ENCODE measurements around the gene ARMCX4.
"Not testable (repeated sequence)": the region's sequence is repeated elsewhere in the genome, so short reads cannot be mapped to it uniquely, and the experiment has no call there.

The ARMCX4 gene

DNA sequence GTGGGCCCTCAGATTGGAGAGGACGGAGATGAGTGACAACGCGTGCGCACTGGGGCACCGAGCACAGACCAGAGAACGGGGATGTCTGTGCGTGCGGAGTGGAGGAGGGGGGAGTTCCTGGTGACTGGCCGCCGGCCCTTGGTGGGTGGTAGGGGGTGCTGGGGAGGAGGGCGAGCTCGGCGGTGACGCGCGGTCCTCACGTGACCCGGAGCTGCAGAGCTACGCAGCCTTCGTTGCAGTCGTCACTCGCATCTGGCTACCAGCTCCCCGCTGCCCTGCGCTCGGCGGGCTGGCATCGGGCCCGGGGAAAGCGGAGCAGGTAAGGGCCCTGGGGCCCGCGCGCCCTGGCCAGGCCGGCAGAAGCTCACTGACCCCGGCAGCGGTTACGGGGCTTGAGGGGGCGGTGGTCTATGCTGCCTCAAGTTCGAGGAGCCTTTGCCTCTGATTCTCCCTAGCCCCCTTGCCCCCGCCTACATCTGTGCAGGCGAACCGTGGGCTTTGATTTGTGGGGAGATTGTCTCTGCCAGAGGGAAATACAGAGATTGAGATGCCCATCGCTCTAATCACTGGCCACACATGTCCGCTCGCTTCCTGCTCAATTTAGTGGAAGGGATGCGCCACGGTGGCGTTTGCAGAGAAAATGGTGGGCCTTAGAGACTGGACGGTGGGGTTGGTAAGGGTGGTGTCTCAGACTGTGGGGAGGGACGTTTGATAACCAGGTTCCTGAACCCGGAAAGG, at the start of gene ARMCX4:
Gene ARMCX4, plus strand, starts transcription at position 245 of the 738 bp plus-strand sequence. CDS start 3,134 bp downstream, outside the sequence.
- peak; percentile 23 for DNase-seq

DNA sequence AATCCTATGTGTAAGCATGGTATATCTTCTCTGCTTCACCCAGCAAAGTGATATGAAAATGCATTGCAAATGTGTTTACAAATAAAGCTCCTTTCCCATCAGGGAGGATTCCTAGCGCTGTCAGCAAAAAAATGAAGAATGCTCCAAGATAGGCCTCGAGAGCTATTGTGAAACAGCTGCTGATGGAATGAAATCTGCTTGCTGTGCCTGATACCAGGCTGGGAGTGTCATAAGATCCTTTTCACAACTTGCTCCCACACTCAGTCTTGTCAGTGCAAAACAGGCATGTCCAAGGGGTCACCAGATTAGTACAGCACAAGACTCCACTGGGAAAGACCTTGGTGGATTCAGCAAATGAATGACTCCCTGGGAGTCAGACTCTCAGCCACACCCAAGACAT, 43.2 kb upstream of the ARMCX4 start:
- DNase-seq, result no peak

DNA sequence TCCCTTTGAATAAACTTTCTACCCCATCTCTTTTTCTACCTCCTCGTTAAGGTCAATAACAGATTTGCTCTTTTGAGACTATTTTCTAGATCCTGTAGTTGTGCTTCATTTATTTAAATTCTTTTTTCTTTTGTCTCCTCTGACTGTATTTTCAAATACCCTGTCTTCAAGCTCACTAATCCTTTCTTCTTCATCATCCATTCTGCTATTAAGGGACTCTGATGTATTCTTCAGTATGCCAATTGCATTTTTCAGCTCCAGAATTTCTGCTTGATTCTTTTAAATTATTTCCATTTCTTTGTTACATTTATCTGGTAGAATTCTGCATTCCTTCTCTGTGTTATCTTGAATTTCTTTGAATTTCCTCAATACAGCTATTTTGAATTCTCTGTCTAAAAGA, 36.0 kb upstream of the ARMCX4 start:
- DNase-seq, result no peak

DNA sequence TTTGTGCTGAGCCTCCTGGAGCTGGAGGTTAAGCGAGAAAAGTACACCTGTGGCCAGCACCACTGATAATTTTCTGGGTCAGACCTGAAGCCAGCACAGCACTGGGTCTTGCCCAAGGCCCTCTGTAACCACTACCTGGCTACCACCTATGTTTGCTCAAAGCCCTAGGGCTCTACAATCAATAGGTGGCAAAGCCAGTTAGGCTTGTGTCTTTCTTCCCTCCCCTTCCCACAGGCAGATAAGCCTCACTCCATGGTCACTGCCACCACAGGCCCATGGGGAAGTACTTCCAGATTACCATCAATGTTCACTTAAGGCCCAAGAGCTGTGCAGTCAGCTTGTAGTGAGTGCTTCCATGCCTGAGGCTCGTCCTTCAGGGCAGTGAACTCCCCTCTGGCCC, 35.2 kb upstream of the ARMCX4 start:
- DNase-seq, result no peak

DNA sequence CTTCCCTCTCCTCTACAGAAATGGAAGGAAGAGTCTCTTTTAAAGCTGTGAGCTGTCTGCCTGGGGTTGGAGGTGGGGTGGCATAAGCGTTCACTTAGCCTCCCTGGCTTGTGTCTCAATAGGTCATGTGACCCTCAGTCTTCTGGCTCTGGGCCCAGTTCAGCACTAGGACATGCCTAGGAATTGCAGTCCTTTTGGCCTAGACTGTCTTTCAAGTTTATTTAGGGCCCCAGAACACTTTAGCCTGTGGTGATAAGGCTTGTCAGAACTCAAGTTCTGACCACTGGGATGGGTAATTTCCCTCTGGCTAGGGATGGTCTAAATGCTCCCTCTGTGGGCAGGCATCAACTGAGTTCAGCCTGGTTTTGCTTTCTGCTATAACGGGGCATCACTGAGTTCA, 34.3 kb upstream of the ARMCX4 start:
- no peak for DNase-seq

DNA sequence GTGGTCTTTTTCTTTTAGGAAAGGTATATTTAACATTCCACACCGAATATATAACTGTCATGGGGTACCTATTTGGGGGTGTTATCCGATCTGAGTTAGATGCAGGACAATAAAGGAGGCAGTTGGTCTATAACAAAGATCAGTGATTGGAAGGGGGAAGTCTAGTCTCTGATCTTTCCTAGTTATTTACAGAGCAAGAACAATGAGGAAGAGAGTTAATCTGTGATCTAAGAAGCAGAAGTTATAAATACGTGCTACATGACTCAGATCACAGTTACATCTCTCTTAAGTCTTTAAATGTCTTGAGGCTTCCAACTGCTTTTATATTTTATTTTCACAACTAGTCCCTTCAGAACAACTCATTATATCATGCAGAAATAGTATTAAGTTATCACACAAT, 33.2 kb upstream of the ARMCX4 start:
- no peak for DNase-seq

DNA sequence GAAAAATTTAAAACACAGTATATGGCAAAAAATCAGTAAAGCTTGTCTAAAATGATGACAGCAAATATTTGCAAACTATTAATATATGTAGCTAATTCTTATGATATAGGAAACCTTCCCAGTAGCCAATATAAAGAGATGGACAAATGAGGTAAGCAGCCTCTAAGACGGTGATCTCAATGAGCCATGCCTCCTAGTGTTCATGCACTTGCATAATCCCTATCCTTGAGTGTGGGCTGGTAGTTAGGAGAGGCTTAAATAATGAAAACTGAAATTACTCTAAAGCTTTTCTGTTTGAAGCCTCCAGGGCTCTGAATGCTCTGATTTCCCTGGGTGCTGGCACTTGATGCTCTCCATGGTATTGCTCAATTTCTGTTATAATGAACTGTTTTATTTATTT, 24.6 kb upstream of the ARMCX4 start:
- DNase-seq, result no peak

DNA sequence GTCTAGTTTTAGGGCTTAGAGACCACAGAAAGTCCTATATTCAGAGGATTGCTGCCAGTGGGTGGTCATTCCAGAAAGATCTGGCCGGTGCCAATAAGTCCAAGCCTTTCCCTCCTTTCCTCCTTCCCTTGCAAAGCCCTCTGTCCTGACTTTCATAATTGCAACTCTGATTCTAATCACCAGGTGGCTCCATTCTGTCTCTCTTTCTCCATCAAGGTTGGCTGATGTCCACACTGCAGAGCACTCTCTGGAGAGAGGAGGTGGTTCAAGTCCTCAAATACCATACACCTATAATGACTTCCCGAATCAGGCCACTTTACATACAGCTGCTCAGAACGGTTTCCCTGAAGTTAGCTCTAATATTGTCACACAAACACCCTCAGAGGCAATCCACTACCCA, 22.4 kb upstream of the ARMCX4 start:
- DNase-seq, result no peak

DNA sequence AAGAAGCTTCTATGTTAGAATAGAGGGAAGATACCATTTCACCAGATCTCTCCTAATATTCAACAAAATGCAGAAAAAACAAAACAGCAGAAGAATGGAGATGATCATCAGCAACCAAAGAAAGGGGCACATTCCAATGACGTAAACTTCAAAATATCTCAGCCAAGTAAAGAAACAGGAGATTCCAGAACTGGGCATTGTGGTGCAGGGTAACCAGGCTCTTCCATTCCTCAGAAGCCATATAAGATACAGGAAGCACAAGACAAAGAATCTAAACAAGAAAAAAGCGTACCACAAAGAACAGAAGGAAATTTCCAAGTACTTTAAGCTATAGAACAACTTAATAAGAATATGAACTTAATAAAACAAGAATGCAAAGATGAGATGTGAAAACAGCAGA, 6.9 kb upstream of the ARMCX4 start:
- DNase-seq, result no peak

DNA sequence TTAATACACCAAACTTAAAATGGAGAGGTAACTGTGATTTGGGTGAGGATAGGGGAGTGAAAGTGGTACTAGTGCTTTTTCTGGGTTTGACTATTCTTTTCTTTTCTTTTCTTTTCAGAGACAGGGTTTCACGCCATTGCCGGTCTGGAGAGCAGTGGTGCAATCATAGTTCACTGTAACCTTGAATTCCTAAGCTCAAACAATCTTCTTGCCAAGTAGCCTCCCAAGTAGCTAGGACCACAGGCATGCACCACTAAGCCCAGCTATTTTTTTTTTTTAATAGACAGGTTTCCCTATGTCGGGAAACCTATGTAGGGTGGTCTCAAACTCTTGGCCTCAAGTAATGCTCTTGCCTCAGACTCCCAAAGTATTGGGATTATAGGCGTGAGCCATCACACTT, 3.0 kb upstream of the ARMCX4 start:
- DNase-seq, result no peak

DNA sequence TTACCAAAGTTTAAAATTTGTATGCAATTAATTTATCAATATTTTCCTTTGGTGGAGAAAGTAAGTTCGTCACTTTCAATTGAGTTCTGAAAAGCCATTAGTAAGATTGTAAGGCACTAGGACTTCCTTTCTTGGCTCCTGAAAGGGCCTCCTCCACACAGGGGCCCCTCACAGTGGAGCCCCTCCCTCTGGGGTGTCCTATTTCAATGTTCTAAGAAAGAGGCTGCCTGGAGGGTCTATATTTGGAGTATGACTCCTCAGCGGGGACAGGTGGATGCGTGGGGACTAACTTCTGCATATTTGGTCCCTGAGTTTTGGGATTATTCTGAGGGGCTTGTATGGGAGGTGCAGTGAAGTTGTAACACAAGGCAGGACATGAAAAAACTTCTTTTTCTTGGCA, 1.6 kb upstream of the ARMCX4 start:
- DNase-seq, result no peak

DNA sequence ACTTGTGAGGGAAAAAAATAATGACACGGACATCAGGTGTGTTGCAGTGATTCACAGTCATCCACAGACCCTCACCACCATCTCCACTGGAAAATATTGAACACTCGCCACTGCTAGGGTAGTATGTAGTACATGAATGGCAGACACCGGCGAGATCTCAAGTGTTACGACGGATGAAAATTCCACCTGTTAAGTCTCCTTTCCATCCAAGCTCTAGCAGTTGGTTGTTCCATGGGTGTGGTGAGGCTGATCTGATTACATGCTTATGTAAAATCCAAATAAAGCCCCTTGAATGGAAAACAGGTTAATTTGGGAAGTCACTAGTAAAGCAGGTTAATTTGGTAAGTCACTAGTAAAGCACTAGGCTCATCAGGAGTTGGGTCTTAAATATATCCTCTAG, 1.1 kb upstream of the ARMCX4 start:
- no peak for DNase-seq

DNA sequence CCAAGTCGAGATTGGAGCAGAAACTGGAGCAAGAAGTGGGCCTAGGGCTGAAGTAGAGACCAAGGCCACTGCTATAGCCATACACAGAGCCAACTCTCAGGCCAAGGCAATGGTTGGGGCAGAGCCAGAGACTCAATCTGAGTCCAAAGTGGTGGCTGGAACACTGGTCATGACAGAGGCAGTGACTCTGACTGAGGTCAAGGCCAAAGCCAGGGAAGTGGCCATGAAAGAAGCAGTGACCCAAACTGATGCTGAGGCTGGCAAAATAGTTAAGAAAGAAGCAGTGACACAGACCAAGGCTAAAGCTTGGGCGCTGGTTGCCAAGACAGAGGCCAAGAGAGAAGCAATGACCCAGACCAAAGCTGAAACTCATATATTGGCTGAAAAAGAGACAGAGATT, 3.5 kb downstream of the ARMCX4 start:
- DNase-seq, result no peak

DNA sequence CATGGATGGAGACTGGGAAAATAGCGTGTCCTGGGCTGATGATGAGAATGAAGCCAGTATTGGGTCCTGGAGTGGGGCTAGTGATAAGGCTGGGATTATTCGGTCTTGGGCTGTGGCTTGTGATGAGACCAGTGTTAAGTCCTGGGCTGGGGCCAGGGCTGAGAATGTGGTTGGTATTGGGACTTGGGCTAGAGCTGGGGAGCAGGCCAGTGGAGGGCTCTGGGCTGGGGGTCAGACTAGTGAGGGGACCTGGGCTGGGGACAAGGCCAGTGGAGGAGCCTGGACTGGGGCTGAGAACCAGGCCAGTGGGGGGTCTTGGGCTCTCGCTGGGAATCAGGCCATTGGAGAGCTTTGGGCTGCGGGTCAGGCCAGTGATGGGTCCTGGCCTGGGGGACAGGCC, 6.7 kb downstream of the ARMCX4 start:
- DNase-seq, result no peak

DNA sequence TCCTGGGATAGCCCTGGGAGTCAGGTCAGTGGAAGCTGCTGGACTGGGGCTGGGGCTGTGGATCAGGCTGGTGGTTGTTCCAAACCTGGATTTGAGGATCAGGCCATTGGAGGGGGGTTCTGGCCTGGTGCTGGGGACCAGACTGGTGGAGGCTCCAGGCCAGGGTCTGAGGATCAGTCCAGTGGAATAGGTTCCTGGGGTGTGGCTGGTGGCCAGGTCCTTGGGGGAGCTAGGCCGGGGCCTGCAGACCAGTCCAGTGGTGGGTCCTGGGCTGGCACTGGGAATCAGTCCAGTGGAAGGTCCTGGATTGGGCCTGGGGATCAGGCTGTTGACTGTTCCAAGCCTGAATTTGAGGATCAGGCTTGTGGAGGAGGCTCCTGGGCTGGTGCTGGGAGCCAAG, 8.0 kb downstream of the ARMCX4 start:
- DNase-seq, result no peak

DNA sequence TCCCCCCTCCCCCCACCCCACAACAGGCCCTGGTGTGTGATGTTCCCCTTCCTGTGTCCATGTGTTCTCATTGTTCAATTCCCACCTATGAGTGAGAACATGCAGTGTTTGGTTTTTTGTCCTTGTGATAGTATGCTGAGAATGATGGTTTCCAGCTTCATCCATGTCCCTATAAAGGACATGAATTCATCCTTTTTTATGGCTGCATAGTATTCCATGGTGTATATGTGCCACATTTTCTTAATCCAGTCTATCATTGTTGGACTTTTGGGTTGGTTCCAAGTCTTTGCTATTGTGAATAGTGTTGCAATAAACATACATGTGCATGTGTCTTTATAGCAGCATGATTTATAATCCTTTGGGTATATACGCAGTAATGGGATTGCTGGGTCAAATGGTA, 17.7 kb downstream of the ARMCX4 start:
- DNase-seq, result not testable (repeated sequence)

DNA sequence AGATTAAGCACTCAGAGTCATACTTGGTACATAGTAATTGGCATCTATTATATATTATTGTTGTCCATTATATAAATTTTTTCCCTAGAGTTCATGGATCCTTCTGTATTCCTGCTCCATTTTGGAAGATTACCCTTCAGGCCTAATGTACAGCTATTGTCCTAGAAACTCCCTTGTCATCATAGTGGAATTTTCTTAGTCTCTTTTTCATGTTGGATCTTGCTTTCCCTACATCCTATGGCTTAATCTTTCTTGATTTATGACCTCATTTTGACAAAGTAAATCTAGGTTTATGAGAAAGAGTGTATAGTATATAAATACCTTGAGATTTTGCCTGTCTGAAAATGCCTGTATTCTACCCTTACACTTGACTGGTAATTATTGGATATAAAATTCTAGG, 22.1 kb downstream of the ARMCX4 start:
- DNase-seq, result no peak

DNA sequence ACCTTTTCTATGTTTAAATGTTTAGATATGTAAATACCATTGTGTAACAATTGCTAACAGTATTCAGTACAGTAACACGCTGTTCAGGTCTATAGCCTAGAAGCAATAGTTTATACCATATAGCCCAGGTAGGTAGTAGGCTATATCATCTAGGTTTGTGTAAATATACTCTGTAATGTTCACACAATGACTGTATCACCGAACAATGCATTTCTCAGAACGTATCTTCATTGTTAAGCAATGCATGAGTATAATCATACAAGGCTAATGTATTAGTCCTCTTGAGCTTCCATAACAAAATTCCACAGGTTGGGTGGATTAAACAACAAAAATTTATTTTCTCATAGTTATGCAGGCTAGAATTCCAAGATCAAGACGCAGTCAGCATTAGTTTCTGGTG, 22.7 kb downstream of the ARMCX4 start:
- no peak for DNase-seq

DNA sequence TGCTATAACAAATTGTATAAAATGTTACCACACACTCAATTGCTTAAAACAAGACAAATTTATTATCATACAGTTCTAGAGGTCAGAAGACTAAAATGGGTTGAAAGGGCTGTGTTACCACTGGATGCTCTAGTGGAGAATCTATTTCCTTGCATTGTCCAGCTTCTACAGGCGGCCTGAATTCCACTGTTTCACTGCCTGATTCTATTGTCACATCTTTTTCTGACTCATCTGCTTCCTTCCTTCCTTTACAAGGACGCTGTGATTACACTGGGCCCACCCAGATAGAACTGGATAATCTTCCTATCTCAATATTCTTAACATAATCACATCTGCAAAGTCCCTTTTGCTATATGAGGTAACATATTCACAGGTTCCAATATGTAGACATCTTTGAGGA, 45.7 kb downstream of the ARMCX4 start:
- no peak for DNase-seq

Measured in stimulated activated naive CD4-positive, alpha-beta T cell treated with Interleukin-2 at 50 U/mL for 16 hours (primary cell).